HG03571 (cell line): ENCODE data around the gene FAHD2B.
"Not testable (repeated sequence)": the region's sequence is repeated elsewhere in the genome, so short reads cannot be mapped to it uniquely, and the experiment has no call there.

Experiments
- ATAC-seq: cut with Tn5 transposase; IDR thresholded peaks from one replicate; pipeline ENCODE4 v1.9.1; 2021; ENCODE audit not compliant: unreplicated experiment

FAHD2B gene

GRCh38 chr2:97068074-97068473, 26.6 kb downstream of the FAHD2B start:
- no peak for ATAC-seq

- ATAC-seq: no peak
These were observed 27.2 kb downstream of the FAHD2B start for GRCh38 chr2:97067279-97068004.

- not testable (repeated sequence) for ATAC-seq
These were observed 28.7 kb downstream of the FAHD2B start for GRCh38 chr2:97066030-97066429.

GRCh38 chr2:97062020-97062419, 32.7 kb downstream of the FAHD2B start:
- ATAC-seq: not testable (repeated sequence)

GRCh38 chr2:97059782-97060181, 34.9 kb downstream of the FAHD2B start:
- ATAC-seq: not testable (repeated sequence)

GRCh38 chr2:97056150-97056549, 38.5 kb downstream of the FAHD2B start:
- ATAC-seq: not testable (repeated sequence)

GRCh38 chr2:97050032-97050431, 44.6 kb downstream of the FAHD2B start:
- ATAC-seq: not testable (repeated sequence)

GRCh38 chr2:97048448-97048847, 46.2 kb downstream of the FAHD2B start:
- not testable (repeated sequence) for ATAC-seq

- not testable (repeated sequence) for ATAC-seq
These were observed 48.0 kb downstream of the FAHD2B start for GRCh38 chr2:97046676-97047075.

- ATAC-seq: not testable (repeated sequence)
These were observed 48.7 kb downstream of the FAHD2B start for GRCh38 chr2:97045895-97046499.
